GM21447 (cell line): ENCODE measurements around the gene ATXN2L.
A peak's percentile ranks its signal among the peaks of the same experiment; 100 is the strongest.
"Not testable (repeated sequence)": the region's sequence is repeated elsewhere in the genome, so short reads cannot be mapped to it uniquely, and the experiment has no call there.

Source experiments
- ATAC-seq: cut with Tn5 transposase; IDR thresholded peaks from one replicate; pipeline ENCODE4 v1.9.1; 2021; ENCODE audit not compliant: unreplicated experiment

Gene ATXN2L

DNA sequence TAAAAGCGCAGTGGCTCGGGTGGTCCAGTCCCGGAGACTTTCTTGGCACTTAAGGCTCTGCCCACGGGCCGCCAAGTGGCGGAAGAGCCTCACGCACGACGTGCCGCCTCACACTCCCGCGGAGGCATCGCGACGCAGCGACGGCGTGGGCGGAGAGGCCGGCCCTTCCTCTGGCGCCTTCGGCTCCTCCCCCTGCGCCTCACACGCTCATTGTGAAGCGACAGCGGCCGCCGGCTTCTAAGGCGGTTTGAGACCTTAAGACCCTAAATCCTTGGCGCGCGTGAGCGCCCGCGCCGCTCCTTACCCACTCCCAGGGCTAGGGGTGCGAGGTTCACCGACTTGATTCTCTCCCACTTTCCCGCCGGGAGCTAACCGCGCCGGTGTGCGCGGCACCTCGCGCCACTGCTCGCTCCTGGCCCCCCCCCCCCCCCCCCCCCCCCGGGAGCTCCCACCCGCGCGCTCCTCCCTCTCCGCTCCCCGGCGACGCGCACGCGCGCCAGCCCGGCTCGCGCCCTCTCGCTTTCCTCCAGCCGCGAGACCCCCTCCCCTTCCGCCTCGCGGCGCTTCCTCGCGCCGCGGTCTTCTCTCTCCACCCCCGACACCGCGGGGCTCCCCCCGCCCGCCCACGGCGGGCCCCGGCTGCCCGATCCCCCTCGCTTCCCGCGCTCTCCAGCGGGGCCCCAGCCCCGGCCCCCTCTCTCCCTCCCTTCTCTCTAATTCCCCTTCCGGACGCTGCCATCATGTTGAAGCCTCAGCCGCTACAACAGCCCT, at the start of gene ATXN2L:
Gene ATXN2L, plus strand, starts transcription at position 480 of the 771 bp plus-strand sequence. Its CDS starts 261 bp downstream, at position 741.
- peak; percentile 43 for ATAC-seq

- not testable (repeated sequence) for ATAC-seq
These were observed 41.1 kb upstream of the ATXN2L start for GRCh38 chr16:28781697-28782096.

DNA sequence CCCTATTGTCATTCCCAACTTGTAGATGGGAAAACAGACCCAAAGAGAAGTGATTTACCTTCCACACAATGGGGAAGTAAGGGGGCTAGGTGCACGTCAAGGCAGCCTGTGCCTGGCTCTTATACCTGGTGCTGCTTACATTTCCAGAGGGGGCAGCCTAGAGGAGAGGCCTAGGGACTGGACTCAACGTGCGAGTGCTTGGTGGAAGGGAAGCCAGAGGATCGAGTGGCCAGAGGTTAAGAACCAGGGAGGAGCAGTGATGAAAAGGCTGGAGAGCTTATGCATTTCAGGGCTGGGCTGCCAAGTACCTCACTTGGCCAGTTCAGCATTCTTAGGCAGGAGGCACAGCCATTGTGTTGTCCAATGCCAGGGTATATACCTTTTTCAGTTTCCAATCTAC, 40.4 kb upstream of the ATXN2L start:
- not testable (repeated sequence) for ATAC-seq

DNA sequence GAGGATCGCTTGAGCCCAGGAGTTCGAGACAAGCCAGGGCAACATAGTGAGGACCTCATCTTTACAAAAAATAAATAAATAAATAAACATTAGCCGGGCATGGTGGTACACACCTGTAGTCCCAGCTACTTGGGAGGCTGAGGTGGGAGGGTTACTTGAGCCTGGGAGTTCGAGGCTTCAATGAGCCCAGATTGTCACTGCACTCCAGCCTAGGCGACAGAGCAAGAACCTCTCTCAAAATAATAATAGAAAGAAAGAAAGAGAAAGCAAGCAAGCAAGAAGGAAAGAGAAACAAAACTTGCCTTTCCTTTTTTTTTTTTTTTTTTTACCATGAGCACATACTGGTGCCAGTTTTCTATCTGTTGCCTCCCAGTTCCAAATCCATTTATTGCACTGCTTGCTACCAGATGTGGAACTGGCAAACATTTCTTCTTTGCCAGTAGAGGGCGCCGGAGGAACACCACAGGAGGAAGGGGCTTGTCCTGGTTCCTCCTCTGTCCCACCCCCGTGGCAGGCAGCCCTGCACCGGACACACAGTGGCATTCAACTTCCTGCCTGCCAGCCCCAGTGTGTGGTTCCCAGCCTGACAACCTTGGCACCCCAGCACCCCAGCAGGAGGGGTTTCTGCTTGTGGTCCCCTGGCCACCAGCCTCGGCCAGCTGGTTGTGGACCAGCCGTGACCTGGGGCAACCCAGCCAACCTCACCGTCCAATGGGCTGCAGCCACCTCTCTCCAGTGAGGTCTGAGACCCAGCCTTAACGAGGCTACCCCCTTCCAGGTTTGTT, 20.4 kb upstream of the ATXN2L start:
- peak; percentile 70 for ATAC-seq

DNA sequence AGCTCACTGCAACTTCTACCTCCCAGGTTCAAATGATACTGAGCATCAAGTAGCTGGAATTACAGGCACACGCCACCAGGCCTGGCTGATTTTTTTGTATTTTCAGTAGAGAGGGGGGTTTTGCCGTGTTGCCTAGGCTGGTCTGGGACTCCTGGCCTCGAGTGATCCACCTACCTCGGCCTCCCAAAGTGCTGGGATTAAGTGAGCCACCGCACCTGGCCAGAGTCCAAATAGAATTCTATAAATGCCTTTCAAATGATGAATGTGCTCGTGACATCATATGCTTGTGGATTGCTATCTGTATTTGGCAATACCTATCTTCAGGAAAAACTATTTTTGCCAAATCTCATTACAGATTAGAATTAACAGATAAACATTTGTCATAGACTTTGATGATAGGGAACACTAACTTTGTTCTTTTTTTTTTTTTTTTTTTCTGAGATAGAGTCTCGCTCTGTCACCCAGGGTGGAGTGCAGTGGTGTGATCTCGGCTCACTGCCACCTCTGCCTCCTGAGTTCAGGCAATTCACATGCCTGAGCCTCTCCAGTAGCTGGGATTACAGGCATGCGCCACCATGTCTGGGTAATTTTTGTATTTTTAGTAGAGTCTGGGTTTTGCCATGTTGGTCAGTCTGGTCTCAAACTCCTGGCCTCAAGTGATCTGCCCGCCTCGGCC, 15.2 kb upstream of the ATXN2L start:
- not testable (repeated sequence) for ATAC-seq

DNA sequence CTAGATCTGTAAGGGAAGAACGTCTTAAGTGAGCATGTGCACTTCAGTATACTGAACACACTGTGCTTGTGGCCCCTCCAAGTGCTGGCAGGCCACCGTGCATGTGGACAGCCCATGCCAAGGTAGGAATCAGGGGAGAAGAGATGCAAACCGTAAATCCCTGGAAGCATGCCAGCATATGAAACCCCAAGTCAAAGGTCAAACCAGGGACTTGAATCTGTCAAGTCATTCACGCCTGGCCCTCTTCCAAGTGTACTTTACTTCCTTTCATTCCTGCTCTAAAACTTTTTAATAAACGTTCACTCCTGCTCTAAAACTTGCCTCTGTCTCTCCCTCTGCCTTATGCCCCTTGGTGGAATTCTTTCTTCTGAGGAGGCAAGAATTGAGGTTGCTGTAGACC, 2.8 kb upstream of the ATXN2L start:
- ATAC-seq, result no peak

DNA sequence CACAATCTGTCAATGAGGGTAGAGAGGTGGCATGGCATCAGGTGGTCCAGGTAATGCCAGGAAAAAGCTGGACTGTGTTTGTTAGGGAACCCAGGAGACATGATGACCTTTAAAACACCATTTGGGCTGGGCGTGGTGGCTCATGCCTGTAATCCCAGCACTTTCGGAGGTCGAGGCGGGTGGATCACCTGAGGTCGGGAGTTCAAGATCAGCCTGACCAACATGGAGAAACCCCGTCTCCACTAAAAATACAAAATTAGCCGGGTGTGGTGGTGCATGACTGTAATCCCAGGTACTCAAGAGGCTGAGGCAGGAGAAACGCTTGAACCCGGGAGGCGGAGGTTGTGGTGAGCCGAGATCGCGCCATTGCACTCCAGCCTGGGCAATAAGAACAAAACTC, 2.3 kb upstream of the ATXN2L start:
- not testable (repeated sequence) for ATAC-seq

GRCh38 chr16:28821874-28822519, 802 bp upstream of the ATXN2L start:
- no peak for ATAC-seq

GRCh38 chr16:28823291-28823872, 583 bp downstream of the ATXN2L start:
- ATAC-seq, result peak; percentile 12

DNA sequence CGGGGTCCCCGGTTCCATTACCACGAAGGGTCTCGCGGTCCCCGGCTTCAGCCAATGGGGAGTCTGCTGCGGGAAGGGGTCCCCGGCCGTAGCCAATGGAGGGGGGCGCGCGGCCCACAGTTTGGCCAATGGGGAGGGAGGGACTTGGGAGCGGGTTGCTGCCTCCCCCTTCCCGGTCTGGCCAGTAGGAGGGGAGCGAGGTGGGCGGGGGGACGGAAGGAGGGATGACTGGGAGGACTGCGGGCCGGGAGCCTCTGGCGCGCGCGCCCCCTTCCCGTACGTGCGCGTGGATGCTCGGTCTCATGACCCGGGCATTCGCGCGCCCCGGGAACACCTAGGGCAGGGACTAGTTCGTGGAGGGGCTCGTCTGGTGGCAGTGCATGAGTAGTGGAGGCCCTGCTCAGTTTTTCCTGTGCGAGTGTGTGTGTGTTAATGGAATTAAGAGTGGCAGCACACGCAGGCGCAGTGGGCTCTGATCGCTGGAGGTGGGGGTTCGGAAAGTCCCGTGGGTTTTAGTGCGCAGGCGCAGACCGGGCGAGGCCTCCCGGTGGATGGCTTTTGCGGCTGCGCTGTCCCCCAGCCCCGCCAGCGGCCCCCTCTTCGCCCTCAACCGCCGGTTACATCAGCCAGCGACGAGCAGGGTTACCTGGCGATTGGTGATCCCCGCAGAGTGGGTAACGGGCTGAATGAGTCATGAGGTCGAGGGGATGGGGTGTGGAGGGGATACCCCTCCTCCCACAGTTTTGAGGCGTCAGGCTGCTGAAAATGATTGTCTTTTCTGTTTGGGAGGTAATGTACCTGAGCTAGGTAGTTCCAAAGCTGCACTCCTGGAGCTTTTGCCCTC, 1.3 kb downstream of the ATXN2L start:
- ATAC-seq, result peak; percentile 64

GRCh38 chr16:28824717-28824973, 1.8 kb downstream of the ATXN2L start:
- ATAC-seq, result no peak

GRCh38 chr16:28826141-28826540, 3.3 kb downstream of the ATXN2L start:
- no peak for ATAC-seq

- no peak for ATAC-seq
These were observed 6.9 kb downstream of the ATXN2L start for GRCh38 chr16:28829747-28830146.

DNA sequence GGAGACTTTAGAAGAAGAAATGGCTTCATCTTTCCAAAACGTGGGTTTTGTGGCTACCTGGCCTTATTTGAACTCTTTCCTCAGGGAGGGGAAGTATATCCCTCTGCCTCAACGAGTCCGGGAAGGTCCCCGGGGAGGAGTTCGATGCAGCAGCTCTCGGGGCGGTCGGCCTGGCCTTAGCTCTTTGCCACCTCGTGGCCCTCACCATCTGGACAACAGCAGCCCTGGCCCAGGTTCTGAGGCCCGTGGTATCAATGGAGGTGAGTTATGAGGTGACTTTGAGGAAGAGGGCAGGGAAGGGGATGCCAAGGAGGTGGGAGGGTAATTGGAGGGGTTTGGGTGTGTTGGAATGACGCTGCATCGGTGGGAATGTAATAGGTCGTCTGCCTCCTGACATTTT, 7.7 kb downstream of the ATXN2L start:
- ATAC-seq, result no peak

DNA sequence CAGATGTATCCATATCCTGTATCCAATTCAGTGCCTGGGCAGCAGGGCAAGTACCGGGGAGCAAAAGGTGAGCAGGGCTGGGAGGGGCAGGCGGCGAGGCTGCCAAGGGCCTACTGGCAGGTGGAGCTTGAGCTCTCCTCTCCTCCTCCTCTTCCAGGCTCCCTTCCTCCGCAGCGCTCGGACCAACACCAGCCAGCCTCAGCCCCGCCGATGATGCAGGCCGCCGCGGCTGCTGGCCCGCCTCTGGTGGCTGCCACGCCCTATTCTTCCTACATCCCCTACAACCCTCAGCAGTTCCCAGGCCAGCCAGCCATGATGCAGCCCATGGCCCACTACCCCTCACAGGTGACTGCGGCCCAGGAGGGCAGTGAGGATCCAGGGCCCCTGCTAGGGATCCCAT, 11.6 kb downstream of the ATXN2L start:
- ATAC-seq, result no peak

DNA sequence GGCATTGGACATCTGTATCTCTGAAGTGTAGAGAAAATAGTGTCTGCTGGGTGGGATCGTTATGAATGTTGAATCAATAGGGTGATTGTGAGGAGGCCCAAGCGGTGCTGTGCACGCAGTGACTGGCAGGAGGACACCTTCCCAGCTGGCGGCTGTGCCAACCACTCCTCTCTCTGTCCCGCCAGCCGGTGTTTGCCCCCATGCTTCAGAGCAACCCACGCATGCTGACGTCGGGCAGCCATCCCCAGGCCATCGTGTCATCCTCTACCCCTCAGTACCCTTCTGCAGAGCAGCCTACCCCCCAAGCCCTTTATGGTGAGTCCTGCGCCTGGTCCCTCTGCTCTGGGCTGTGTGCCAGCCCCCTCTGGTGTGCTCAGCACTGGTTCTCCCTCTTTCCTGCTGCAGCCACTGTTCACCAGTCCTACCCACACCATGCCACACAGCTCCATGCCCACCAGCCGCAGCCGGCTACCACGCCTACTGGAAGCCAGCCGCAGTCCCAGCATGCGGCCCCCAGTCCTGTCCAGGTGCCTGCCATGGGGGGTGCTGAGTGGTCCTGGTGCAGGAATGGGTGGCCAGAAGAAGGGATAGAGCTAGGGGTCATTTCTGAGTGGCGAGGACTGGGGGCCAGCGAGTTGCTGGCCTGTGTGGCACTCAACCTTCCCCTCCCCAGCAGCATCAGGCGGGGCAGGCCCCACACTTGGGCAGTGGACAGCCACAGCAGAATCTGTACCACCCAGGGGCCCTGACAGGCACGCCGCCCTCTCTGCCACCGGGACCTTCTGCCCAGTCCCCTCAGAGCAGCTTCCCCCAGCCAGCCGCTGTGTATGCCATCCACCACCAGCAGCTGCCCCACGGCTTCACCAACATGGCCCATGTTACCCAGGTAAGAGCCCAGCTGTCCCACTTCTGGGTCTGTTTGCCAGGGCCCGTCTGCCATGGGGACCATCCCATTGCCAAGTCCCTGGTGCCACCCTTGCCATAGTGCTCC, 12.4 kb downstream of the ATXN2L start:
- no peak for ATAC-seq

DNA sequence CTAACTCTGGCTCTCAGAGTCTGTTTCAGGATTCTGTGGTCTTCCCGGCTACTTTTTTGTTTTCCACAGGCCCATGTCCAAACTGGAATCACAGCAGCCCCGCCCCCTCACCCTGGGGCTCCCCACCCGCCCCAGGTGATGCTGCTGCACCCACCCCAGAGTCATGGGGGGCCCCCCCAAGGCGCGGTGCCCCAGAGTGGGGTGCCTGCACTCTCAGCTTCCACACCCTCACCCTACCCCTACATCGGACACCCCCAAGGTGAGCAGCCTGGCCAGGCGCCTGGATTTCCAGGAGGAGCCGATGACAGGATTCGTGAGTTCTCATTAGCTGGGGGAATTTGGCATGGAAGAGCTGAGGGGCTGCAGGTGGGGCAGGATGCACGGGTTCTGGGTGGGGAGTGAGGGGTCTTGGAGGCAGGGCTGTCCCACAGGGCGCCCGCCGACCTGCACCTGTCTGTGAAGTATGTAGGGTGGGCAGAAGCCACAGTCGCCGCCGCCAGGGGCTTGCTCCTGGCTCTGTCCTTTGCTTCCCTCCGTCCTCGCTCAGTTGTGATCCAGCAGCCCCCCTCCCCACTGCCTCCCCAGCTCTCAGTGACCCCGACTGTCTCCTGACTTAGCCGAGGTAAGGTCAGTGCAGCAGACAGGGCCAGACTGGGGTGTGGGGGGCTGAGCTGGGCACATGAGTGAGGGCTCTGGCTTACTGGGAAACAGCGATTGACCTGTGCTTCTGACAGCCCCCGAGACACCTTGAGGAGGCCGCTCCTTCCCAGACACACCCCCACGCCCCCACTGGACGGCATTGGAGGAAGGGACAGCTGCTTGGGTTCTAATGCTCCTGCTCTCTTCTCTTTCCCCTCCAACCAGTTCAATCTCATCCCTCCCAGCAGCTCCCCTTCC, 13.3 kb downstream of the ATXN2L start:
- ATAC-seq, result no peak

DNA sequence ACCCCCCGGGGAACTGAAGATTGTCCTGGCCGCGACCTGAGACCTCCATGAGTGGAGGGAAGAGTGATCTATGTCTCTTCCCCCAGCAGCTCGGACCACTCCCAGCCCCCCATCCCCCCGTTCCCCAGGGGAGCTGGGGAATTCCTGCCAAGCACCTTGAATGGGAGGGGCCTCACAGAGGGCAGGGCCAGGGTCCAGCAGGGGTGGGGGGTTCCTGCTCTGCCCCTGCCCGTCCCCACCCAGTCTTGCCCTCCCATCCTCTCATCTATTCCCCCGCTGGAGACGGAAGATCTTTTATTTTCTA, 13.9 kb downstream of the ATXN2L start:
- no peak for ATAC-seq
